Activated CD4-positive, alpha-beta T cell treated with anti-CD3 and anti-CD28 coated beads, Interleukin-2, amount 10 ng/mL, durations not matched to agents 24 days and 14 days (primary cell): Measurements from ENCODE around the gene ZFR2. TPM values are rescaled to one million over a fixed set of nuclear protein-coding genes. Genes with fewer than 3 reads are reported as not detected.
A peak's percentile ranks its signal among the peaks of the same experiment; 100 is the strongest.
"Not testable (repeated sequence)": the region's sequence is repeated elsewhere in the genome, so short reads cannot be mapped to it uniquely, and the experiment has no call there.

Source experiments
- DNase-seq: peaks from one replicate; pipeline ENCODE4 v3.0.0; 2022
- H3K27ac Mint-ChIP-seq: one replicate; pipeline ENCODE4 v1.8.0; 2022; ENCODE audit warnings: mild to moderate bottlenecking, mixed read lengths
- H3K27me3 Mint-ChIP-seq: one replicate; pipeline ENCODE4 v1.8.0; 2022; ENCODE audit warnings: mixed read lengths
- H3K36me3 Mint-ChIP-seq: one replicate; pipeline ENCODE4 v1.8.0; 2022; ENCODE audit warnings: low read depth, mild to moderate bottlenecking, mixed read lengths
- H3K4me1 Mint-ChIP-seq: one replicate; pipeline ENCODE4 v1.8.0; 2021; ENCODE audit warnings: mixed read lengths
- H3K4me3 Mint-ChIP-seq: one replicate; pipeline ENCODE4 v1.8.0; 2022; ENCODE audit warnings: mild to moderate bottlenecking, moderate library complexity, mixed read lengths
- H3K9me3 Mint-ChIP-seq: one replicate; pipeline ENCODE4 v1.8.0; 2021; ENCODE audit warnings: mixed read lengths
- intact Hi-C: fragments of 100-400 bp; cut with micrococcal nuclease; formaldehyde crosslinking; loops from one replicate; pipeline ENCODE4 v1.15.1; 2023
- total RNA-seq: library from RNA; stranded (reverse); gene quantifications from 2 replicates; pipeline ENCODE4 v1.2.3, GENCODE V29; 2022

The ZFR2 gene
- total RNA-seq, 1 donor from 2014 or later = not detected

DNA sequence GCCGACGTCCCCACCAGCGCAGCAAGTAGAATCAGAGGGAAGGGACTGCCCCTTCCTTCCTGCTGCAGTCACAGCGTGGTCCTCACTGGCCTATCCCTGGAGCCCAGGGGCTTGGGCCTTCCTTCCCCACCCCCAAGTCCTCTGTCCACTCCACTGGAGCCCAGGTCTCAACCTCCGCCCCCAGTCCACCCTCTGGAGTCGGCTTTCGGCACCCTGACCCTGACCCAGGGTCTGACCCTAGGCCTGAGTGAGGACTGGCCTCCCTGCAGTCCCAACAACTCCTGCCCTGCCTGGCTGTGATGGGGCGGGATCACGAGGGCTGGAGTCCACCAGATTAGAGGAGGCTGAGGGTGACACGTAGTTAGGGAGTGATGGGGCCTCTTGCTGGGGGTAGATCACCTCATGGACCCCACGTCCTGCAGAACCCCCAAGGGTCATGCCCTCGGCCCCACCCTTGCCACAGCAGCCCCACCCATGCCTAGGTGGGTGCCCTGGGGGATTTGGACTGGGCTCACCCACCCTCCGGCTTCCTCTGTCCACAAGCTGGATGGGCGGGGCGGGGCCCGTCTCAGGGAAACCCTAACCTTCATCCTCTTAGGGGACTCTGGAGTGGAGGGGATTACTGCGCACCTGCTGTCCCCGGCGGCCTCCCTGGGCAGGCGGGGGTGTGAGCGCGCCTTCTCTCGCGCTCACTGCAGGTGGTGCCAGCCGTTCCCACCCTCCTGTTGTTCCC is 100.7 kb downstream of the ZFR2 start:
- Mint-ChIP-seq H3K27ac (no peak overlapping the region), H3K4me1 (peaks cover 8% of the 10 kb centered on the region), H3K27me3 (no peaks in the 10 kb centered on the region), H3K9me3 (no peaks in the 10 kb centered on the region), H3K4me3 (no peak overlapping the region), H3K36me3 (peaks cover 18% of the 10 kb centered on the region)
- intact Hi-C loops = no loop called here
- DNase-seq = no peak

DNA sequence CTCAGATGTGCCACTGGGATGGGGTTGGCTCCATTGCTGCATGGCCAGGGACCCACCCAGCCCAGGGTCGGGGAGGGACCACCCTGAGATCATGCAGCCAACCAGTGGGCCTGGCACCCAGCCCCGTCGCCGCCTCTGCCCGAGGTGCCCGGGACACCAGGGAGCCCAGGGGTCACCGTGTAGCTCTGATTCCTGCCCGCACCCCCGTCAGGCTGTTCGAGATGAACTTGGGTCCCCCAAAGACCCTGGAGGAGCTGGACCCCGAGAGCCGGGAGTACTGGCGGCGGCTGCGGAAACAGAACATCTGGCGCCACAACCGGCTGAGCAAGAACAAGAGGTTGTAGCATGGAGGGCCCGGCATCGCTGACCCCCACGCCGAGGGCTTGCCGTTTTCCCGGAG is 101.8 kb downstream of the ZFR2 start:
- H3K4me1 Mint-ChIP-seq = peaks cover 17% of the 10 kb centered on the region
- H3K36me3 Mint-ChIP-seq = peaks cover 24% of the 10 kb centered on the region
- H3K27me3 Mint-ChIP-seq = peaks cover 5% of the 10 kb centered on the region
- DNase-seq = no peak
- H3K27ac Mint-ChIP-seq = no peak overlapping the region
- no peak overlapping the region for H3K4me3 Mint-ChIP-seq
- no peaks in the 10 kb centered on the region for H3K9me3 Mint-ChIP-seq
- intact Hi-C loops = no loop called here

DNA sequence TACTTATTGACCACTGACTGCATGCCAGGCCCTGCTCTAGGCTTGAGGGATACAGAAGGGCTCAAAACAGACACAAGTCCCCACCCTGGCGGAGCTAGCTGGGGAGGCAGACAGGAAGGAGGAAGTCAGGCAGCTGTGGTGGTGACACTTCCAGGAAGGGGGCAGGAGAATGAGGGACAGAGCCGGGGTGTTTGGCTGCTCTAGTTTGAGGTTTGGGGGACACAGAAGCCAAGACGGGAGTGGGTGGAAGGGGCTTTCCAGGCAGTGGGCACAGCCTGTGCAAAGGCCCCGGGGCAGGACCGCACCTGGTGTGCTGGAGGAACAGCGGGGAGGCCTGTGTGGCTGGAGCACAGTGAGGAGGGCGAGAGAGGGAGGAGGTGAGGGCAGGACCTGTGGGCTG is 102.3 kb downstream of the ZFR2 start:
- intact Hi-C loops = no loop called here
- H3K27ac Mint-ChIP-seq = peak overlapping the region; percentile 34
- peak; percentile 67 for DNase-seq
- peaks cover 5% of the 10 kb centered on the region for H3K27me3 Mint-ChIP-seq
- peak overlapping the region; percentile 8 for H3K4me3 Mint-ChIP-seq
- peaks cover 24% of the 10 kb centered on the region for H3K36me3 Mint-ChIP-seq
- no peaks in the 10 kb centered on the region for H3K9me3 Mint-ChIP-seq
- H3K4me1 Mint-ChIP-seq = peaks cover 21% of the 10 kb centered on the region

DNA sequence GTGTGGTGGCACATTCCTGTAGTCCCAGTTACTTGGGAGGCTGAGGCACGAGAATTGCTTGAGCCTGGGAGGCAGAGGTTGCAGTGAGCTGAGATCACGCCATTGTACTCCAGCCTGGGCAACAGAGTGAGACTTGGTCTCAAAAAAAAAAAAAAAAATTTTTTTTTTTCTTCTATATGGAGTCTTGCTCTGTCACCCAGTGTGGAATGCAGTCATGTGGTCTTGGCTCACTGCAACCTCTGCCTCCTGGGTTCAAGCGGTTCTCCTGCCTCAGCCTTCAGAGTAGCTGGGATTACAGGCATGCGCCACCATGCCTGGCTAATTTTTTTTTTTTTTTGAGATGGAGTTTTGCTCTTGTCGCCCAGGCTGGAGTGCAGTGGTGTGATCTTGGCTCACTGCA is 103.1 kb downstream of the ZFR2 start:
- intact Hi-C loops, H3K4me3 Mint-ChIP-seq, H3K9me3 Mint-ChIP-seq, H3K27me3 Mint-ChIP-seq, DNase-seq, H3K27ac Mint-ChIP-seq: not testable (repeated sequence)
- H3K4me1 Mint-ChIP-seq = peaks cover 26% of the 10 kb centered on the region
- peaks cover 30% of the 10 kb centered on the region for H3K36me3 Mint-ChIP-seq

DNA sequence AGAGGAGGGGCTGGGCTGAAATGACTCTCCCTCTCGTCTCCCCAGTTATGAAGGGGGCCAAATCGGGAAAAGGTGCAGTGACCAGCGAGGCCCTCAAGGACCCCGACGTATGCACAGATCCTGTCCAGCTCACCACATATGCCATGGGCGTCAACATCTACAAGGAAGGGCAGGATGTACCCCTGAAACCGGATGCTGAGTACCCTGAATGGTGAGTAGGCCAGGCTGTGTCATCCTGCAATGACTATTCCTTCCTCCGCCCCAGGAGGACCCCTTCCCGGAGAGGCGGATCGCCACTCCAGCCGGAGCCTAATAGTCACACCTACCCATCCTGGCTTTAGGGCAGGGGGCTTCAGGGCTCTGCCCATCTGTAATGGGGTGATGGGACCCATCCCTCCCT is 103.7 kb downstream of the ZFR2 start:
- Mint-ChIP-seq H3K4me1 (peaks cover 27% of the 10 kb centered on the region), H3K4me3 (no peak overlapping the region), H3K9me3 (no peaks in the 10 kb centered on the region), H3K27ac (no peak overlapping the region), H3K27me3 (peaks cover 5% of the 10 kb centered on the region), H3K36me3 (peaks cover 31% of the 10 kb centered on the region)
- intact Hi-C loops = no loop called here
- DNase-seq = no peak

DNA sequence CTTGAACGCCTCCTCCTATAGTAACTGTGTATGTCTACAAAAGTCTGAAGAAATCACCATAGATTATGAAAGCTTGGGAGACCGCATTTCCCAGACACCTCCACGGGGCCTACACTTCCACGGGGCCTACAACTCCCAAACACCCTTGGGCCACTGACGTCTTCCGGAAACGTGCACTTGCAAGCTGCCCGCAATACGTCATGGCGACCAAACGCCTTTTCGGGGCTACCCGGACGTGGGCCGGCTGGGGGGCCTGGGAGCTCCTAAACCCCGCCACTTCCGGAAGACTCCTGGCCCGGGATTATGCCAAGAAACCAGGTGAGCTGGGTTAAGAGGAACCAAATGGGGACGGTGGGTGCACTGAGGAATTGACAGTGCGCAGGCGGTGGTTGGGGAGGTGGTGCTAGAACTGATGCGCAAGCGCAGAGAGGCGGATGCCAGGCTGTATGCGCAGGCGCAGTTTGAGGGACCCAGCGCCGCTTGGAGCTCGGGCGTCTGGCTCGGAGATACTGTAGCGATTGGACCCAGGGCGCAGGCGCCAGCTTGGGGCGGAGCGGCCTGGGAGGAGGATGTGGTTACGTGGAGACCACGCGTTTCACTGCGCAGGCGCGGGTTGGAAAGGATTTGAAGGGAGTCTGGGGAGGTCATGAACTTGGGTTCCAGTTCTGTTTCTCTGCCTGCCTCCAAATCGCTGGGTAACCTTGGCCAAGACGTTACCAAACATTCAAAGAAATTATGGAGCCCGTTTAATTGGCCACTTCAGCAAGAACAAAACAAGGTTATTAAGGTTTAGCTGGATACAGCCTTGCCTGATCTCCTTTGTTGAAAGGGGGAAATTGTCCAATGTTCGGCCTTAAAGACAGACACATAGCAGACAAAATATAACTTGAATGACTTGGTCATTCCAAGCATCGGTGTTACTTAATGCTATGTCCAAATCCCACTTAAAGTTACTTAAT is 106.1 kb downstream of the ZFR2 start, which contains the start of gene MRPL54:
Gene MRPL54, plus strand, starts transcription at position 182 of the 959 bp plus-strand sequence. Its CDS starts 19 bp downstream, at position 201.
- peak; percentile 100 for DNase-seq
- Mint-ChIP-seq H3K27ac (peak within 1 kb of the TSS; percentile 100), H3K36me3 (peaks cover 37% of the 10 kb centered on the region), H3K4me1 (peaks cover 32% of the 10 kb centered on the region), H3K4me3 (peak within 1 kb of the TSS; percentile 99), H3K27me3 (peaks cover 5% of the 10 kb centered on the region), H3K9me3 (no peaks in the 10 kb centered on the region)
- intact Hi-C loops = loop anchor here (1.0 to 5.0 kb wide), 2 partner anchors 56 to 225 kb away; partner anchors contain the start of gene EEF2

DNA sequence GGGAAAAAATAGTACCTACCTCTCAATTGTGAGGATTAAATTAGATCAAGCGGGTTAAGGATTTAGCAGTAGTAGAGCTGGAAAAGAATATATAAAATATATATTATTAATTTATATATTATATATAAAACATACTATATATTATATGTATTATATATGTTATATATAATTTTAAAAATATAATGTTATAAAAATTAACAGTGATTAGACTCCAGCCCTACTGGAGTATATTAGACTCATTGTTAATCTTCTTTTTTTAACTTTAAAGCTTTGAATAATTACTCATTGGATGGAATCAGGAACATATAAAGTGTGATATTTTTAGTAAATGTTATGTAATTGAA is 106.7 kb downstream of the ZFR2 start:
- Mint-ChIP-seq H3K27ac (peak overlapping the region; percentile 100), H3K27me3 (peaks cover 5% of the 10 kb centered on the region), H3K36me3 (peaks cover 36% of the 10 kb centered on the region), H3K9me3 (no peaks in the 10 kb centered on the region), H3K4me3 (peak overlapping the region; percentile 99), H3K4me1 (peaks cover 32% of the 10 kb centered on the region)
- no peak for DNase-seq
- intact Hi-C loops = loop anchor here (1.0 to 5.0 kb wide), 2 partner anchors 56 to 225 kb away; partner anchors contain the start of gene EEF2

DNA sequence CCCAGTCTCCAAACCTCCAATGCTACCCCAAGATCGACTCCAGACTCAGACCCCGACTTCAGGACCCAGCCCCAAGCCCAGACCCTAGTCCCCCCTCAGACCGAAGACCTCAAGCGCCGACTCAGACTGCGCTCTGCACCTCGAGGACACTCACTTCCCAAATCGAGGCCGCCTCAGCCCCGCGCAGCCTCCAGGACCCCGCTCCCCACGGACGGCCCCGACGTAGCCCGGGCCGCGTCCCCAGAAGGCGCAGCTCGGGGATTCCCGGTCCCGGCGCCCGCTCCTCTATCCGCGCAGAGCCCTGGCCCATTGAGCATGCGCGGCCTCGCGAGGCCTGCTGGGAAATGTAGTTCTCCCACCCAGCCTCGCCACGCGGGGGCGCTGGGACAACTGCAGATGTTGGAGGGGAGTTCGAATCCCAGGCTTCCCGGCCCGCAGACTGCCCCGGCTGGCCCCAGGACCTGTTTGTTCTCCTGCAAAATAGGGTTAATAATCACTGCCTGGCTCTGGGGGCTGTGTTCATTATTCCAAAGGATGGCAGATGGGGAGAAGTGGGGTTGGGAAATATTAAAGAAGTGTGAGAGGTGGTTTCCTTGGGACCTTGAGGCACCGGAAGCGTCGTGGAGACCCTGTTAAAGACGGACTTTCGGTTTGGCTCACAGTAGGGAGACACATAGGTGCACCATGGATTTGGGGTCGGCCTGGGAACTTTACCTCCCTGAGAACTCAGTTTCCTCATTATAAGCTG is 107.3 kb downstream of the ZFR2 start, which contains the start of gene APBA3:
Gene APBA3, minus strand, starts transcription at position 311 of the 748 bp plus-strand sequence. CDS start 1,428 bp downstream, outside the sequence.
- intact Hi-C loops = loop anchor here (1.0 to 5.0 kb wide), 5 partner anchors 57 to 226 kb away; partner anchors contain the start of genes EEF2 and HMG20B
- H3K4me3 Mint-ChIP-seq = peak within 1 kb of the TSS; percentile 99
- H3K27me3 Mint-ChIP-seq = peaks cover 5% of the 10 kb centered on the region
- no peaks in the 10 kb centered on the region for H3K9me3 Mint-ChIP-seq
- peak; percentile 99 for DNase-seq
- H3K4me1 Mint-ChIP-seq = peaks cover 30% of the 10 kb centered on the region
- peaks cover 37% of the 10 kb centered on the region for H3K36me3 Mint-ChIP-seq
- H3K27ac Mint-ChIP-seq = peak within 1 kb of the TSS; percentile 100

DNA sequence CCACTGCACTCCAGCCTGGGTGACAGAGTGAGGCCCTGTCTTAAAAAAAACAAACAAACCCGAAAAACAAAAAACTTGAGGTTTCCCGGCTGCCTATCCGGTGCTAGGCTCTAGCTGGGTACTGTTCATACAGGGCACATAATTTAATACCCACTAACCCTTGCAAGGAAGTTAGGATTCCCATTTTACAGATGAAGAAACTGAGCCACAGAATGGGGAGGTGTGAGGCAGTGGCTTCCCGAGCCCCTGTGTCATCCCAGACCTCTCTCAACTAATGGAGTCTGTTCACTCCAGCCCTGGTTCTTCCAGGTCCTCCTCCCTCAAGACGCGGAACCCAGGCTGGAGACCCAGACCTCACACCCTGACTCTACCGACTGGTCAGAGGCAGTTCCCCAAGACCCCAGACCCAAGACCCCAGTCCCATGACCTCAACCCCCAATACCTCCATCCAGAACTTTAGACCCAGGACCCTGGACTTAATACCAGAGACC is 107.9 kb downstream of the ZFR2 start:
- Mint-ChIP-seq H3K27me3 (peaks cover 5% of the 10 kb centered on the region), H3K4me1 (peaks cover 27% of the 10 kb centered on the region), H3K27ac (peak overlapping the region; percentile 99), H3K4me3 (peak overlapping the region; percentile 99), H3K36me3 (peaks cover 35% of the 10 kb centered on the region), H3K9me3 (no peaks in the 10 kb centered on the region)
- DNase-seq = peak; percentile 76
- intact Hi-C loops = loop anchor here (1.0 to 5.0 kb wide), 4 partner anchors 61 to 226 kb away; partner anchors contain the start of genes EEF2 and HMG20B

DNA sequence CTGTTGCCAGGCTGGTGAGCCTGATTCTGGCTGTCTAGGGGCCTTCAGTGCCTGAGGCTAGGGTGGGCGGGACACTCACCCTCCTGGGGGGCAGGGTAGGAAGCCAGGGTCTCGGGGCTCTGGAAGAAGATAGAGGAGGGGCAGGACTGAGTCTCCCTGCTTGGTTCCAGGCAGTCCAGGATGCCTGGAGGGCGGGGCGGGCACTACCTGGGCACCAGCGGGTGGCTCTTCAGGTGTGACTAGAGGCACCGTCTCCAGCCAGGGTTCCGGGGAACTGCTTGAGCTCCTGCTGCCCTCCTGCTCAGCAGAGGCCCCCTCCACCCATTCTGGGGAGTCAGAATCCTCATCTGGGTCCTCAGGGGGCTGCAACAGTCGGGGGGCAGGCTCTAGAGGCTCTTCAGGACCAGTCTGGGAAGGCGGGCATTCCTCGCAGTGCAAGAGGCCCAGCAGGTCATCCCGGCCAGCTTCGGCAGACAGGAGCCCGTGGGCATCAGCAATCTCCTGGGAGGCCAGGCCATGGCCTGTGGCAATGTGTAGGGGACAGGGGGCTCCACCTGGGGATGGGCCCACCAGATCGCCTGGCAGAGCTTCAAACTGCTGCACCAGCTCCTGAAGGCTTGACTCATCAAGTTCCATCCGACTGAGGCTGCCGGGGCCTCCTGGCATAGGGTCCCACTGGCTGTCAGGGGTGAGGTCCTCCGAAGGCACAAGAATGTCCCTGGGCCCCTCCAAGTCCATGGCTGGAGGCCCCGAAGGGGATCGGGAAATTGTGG is 109.2 kb downstream of the ZFR2 start:
- DNase-seq = no peak
- Mint-ChIP-seq H3K4me3 (peak overlapping the region; percentile 99), H3K27ac (peak overlapping the region; percentile 29), H3K4me1 (peaks cover 33% of the 10 kb centered on the region), H3K9me3 (no peaks in the 10 kb centered on the region), H3K36me3 (peaks cover 43% of the 10 kb centered on the region), H3K27me3 (peaks cover 5% of the 10 kb centered on the region)
- intact Hi-C loops = loop anchor here (2.0 to 5.0 kb wide), 2 partner anchors 187 to 228 kb away; partner anchors contain the start of genes EEF2 and HMG20B

DNA sequence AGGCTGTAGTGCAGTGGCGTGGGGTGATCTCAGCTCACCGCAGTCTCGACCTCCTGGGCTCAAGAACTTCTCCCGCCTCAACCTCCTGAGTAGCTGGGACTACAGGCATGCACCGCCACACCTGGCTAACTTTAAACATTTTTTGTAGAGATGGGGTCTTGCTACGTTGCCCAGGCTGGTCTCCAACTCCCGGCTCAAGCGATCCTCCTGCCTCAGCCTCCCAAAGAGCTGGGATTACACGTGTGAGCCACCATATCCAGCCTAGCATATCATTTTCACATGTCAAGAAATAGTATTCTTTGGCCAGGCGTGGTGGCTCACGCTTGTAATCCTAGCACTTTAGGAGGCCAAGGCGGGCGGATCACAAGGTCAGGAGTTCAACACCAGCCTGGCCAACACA is 110.5 kb downstream of the ZFR2 start:
- not testable (repeated sequence) for DNase-seq, H3K27ac Mint-ChIP-seq
- peaks cover 48% of the 10 kb centered on the region for H3K36me3 Mint-ChIP-seq

DNA sequence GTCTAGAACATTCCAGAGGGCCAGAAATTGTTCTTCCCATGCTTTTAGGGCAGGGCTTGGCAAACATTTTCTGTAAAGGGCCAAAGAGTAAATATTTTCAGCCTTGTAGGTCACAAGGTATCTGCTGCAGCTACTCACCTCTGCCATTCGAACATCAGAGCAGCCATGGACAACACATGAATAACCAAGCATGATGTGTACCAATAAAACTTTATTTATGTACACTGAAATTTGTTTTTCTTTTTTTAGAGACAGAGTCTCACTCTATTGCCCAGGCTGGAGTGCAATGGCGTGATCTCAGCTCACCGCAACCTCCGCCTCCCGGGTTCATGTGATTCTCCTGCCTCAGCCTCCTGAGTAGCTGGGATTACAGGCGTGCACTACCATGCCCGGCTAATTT is 111.1 kb downstream of the ZFR2 start:
- intact Hi-C loops, H3K9me3 Mint-ChIP-seq, H3K27ac Mint-ChIP-seq, H3K27me3 Mint-ChIP-seq, DNase-seq, H3K4me3 Mint-ChIP-seq: not testable (repeated sequence)
- H3K4me1 Mint-ChIP-seq = peaks cover 28% of the 10 kb centered on the region
- H3K36me3 Mint-ChIP-seq = peaks cover 48% of the 10 kb centered on the region

More for the DNA sequence above, 110.5 kb downstream of the ZFR2 start:
- peaks cover 34% of the 10 kb centered on the region for H3K4me1 Mint-ChIP-seq
- H3K27me3 Mint-ChIP-seq, H3K9me3 Mint-ChIP-seq, intact Hi-C loops, H3K4me3 Mint-ChIP-seq: not testable (repeated sequence)
